H9 (cell line): ENCODE measurements around the gene CDHR2. TPM values are rescaled to one million over a fixed set of nuclear protein-coding genes. Genes with fewer than 3 reads are reported as not detected.

ENCODE experiments used
- DNase-seq: peaks from one replicate; pipeline ENCODE4 v3.0.0-alpha.2; 2017
- H2AFZ ChIP-seq: one replicate; pipeline ENCODE4 v1.6.1; 2013; ENCODE audit warnings: mild to moderate bottlenecking, low read length, control low read depth, moderate library complexity
- H2AK5ac ChIP-seq: 2 replicates; pipeline ENCODE4 v1.6.1; 2013; ENCODE audit warnings: low read length, control low read depth, mixed read lengths; ENCODE audit not compliant: insufficient read length
- H2BK120ac ChIP-seq: one replicate; pipeline ENCODE4 v1.6.1; 2013; ENCODE audit warnings: low read depth, mild to moderate bottlenecking, low read length, control low read depth, inconsistent platforms; ENCODE audit not compliant: poor library complexity, severe bottlenecking
- H2BK12ac ChIP-seq: 2 replicates; pipeline ENCODE4 v1.6.1; 2013; ENCODE audit warnings: low read length, control low read depth, mixed read lengths, low read depth; ENCODE audit not compliant: insufficient read length
- H2BK15ac ChIP-seq: 2 replicates; pipeline ENCODE4 v1.6.1; 2013; ENCODE audit warnings: low read depth, low read length, control low read depth
- H2BK20ac ChIP-seq: one replicate; pipeline ENCODE4 v1.6.1; 2013; ENCODE audit warnings: low read depth, mild to moderate bottlenecking, low read length, control low read depth, inconsistent platforms; ENCODE audit not compliant: poor library complexity, severe bottlenecking
- H2BK5ac ChIP-seq: 2 replicates; pipeline ENCODE4 v1.6.1; 2013; ENCODE audit warnings: low read length, control low read depth, mixed read lengths; ENCODE audit not compliant: insufficient read length
- H3K14ac ChIP-seq: 2 replicates; pipeline ENCODE4 v1.6.1; 2013; ENCODE audit warnings: low read length, control low read depth; ENCODE audit not compliant: insufficient read depth
- H3K18ac ChIP-seq: 2 replicates; pipeline ENCODE4 v1.6.1; 2013; ENCODE audit warnings: low read depth, mild to moderate bottlenecking, mixed read lengths, low read length, control low read depth; ENCODE audit not compliant: insufficient read length
- H3K23ac ChIP-seq: 2 replicates; pipeline ENCODE4 v1.6.1; 2013; ENCODE audit warnings: low read length, control low read depth, mixed read lengths, low read depth; ENCODE audit not compliant: insufficient read length
- H3K23me2 ChIP-seq: 2 replicates; pipeline ENCODE4 v1.6.1; 2013; ENCODE audit warnings: low read depth, mild to moderate bottlenecking, mixed read lengths, low read length, control low read depth; ENCODE audit not compliant: insufficient read length, poor library complexity, severe bottlenecking
- H3K27ac ChIP-seq: 2 replicates; pipeline ENCODE4 v1.5.1; 2013; ENCODE audit warnings: low read length, control low read depth, mixed read lengths, low read depth; ENCODE audit not compliant: insufficient read length
- H3K27me3 ChIP-seq: 2 replicates; pipeline ENCODE4 v1.6.1; 2013; ENCODE audit warnings: low read length, control low read depth, inconsistent platforms; ENCODE audit not compliant: insufficient read depth
- H3K4ac ChIP-seq: 2 replicates; pipeline ENCODE4 v1.6.1; 2013; ENCODE audit warnings: low read depth, mild to moderate bottlenecking, control low read depth, inconsistent platforms, low read length, moderate library complexity
- H3K4me1 ChIP-seq: 2 replicates; pipeline ENCODE4 v1.6.1; 2013; ENCODE audit warnings: low read length, control low read depth, inconsistent platforms; ENCODE audit not compliant: insufficient read depth
- H3K4me2 ChIP-seq: 2 replicates; pipeline ENCODE4 v1.6.1; 2013; ENCODE audit warnings: low read length, control low read depth, mixed read lengths; ENCODE audit not compliant: insufficient read length, insufficient read depth
- H3K56ac ChIP-seq: 2 replicates; pipeline ENCODE4 v1.6.1; 2013; ENCODE audit warnings: low read depth, mild to moderate bottlenecking, mixed read lengths, low read length, control low read depth; ENCODE audit not compliant: insufficient read length
- H3K79me1 ChIP-seq: 2 replicates; pipeline ENCODE4 v1.6.1; 2013; ENCODE audit warnings: low read depth, mild to moderate bottlenecking, moderate library complexity, low read length, control low read depth, inconsistent platforms; ENCODE audit not compliant: insufficient read depth, poor library complexity, severe bottlenecking
- H3K79me2 ChIP-seq: 2 replicates; pipeline ENCODE4 v1.6.1; 2013; ENCODE audit warnings: low read length, control low read depth, inconsistent platforms; ENCODE audit not compliant: insufficient read depth
- H3K9ac ChIP-seq: 2 replicates; pipeline ENCODE4 v1.6.1; 2013; ENCODE audit warnings: low read length, control low read depth, mixed read lengths; ENCODE audit not compliant: insufficient read length; ENCODE audit errors: extremely low read depth
- H3K9me3 ChIP-seq: one replicate; pipeline ENCODE4 v1.6.1; 2013; ENCODE audit warnings: low read depth, low read length, inconsistent platforms; ENCODE audit not compliant: control insufficient read depth
- H3T11ph ChIP-seq: one replicate; pipeline ENCODE4 v1.6.1; 2013; ENCODE audit warnings: mild to moderate bottlenecking, low read length, control low read depth, inconsistent platforms
- H4K20me1 ChIP-seq: one replicate; pipeline ENCODE4 v1.6.1; 2013; ENCODE audit not compliant: control insufficient read depth, insufficient read length, insufficient read depth
- H4K5ac ChIP-seq: 2 replicates; pipeline ENCODE4 v1.6.1; 2013; ENCODE audit warnings: low read depth, mild to moderate bottlenecking, mixed read lengths, low read length, control low read depth; ENCODE audit not compliant: insufficient read length
- H4K8ac ChIP-seq: replicated peaks from 2 replicates; pipeline ENCODE4 v1.6.1; 2013; ENCODE audit warnings: low read length, control low read depth, mixed read lengths, low read depth; ENCODE audit not compliant: insufficient read length
- H4K91ac ChIP-seq: 2 replicates; pipeline ENCODE4 v1.6.1; 2013; ENCODE audit warnings: low read depth, mild to moderate bottlenecking, moderate library complexity, mixed read lengths, low read length, control low read depth; ENCODE audit not compliant: insufficient read length
- H3K27ac Mint-ChIP-seq, 3 experiments: 2 replicates in 2 of 3; 3 replicates in 1 of 3; pipeline ENCODE4 v1.8.0; 2020 to 2021; ENCODE audit warnings: mixed read lengths in 3 of 3, mild to moderate bottlenecking in 1 of 3, moderate library complexity in 1 of 3
- H3K27me3 Mint-ChIP-seq: 2 replicates; pipeline ENCODE4 v1.8.0; 2021; ENCODE audit warnings: low read depth, mild to moderate bottlenecking, moderate library complexity, mixed read lengths
- H3K36me3 Mint-ChIP-seq, 3 experiments: 2 replicates in 2 of 3; 3 replicates in 1 of 3; pipeline ENCODE4 v1.8.0; 2020 to 2021; ENCODE audit warnings: low read depth in 3 of 3, mixed read lengths in 3 of 3; ENCODE audit not compliant: insufficient read depth in 1 of 3
- H3K4me1 Mint-ChIP-seq, 2 experiments: 2 replicates each; pipeline ENCODE4 v1.8.0; 2020; ENCODE audit warnings: mixed read lengths in 2 of 2
- H3K4me3 Mint-ChIP-seq, 2 experiments: 2 replicates in 1 of 2; 3 replicates in 1 of 2; pipeline ENCODE4 v1.8.0; 2020 to 2021; ENCODE audit warnings: mild to moderate bottlenecking in 2 of 2, mixed read lengths in 2 of 2, moderate library complexity in 1 of 2
- H3K9me3 Mint-ChIP-seq, 2 experiments: 2 replicates in 1 of 2; 3 replicates in 1 of 2; pipeline ENCODE4 v1.8.0; 2020; ENCODE audit warnings: mild to moderate bottlenecking in 2 of 2, mixed read lengths in 2 of 2, moderate library complexity in 1 of 2
- WGBS: extraction: QIAGEN DNeasy Blood & Tissue Kit; methylation state at CpG from one replicate; pipeline ENCODE4 v1.1.7; 2013; ENCODE audit warnings: missing lambda C conversion rate, low lambda C conversion rate, mixed read lengths; ENCODE audit not compliant: insufficient read length; ENCODE audit errors: extremely low coverage; 5-methylcytosine and 5-hydroxymethylcytosine counted together
- total RNA-seq: library from RNA; stranded (reverse); gene quantifications from 2 replicates; pipeline ENCODE4 v1.2.1, GENCODE V29; 2021
- TF ChIP-seq, protein P1 (sequence below): fragments of 200-600 bp; sonication (generic); conservative IDR thresholded peaks from 3 replicates; pipeline ENCODE4 v1.8.0; 2021; ENCODE audit warnings: antibody characterized with exemption, mild to moderate bottlenecking

The CDHR2 gene
- total RNA-seq, 1 experiment from 2014 or later, result 0.90 TPM

DNA sequence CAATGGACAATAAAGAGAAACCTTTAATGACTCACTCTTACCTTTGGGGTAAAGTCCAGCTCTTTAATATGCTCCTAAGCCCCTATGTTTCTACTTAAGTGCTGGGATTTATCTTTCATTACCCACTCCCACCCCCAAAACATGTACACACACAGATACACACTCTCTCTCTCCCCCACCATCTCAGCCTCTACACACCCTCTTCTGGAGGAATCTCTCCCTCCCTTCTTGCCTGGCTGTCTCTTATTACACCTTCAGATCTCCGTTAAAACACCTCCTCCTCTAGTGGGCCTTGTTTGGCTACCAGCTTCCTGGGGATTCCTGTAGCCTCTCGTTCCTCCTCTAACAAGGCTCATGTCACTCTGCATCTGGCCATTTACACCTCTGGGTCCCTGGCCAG lies 53.9 kb downstream of the CDHR2 start:
- TF ChIP-seq, protein P1, sequence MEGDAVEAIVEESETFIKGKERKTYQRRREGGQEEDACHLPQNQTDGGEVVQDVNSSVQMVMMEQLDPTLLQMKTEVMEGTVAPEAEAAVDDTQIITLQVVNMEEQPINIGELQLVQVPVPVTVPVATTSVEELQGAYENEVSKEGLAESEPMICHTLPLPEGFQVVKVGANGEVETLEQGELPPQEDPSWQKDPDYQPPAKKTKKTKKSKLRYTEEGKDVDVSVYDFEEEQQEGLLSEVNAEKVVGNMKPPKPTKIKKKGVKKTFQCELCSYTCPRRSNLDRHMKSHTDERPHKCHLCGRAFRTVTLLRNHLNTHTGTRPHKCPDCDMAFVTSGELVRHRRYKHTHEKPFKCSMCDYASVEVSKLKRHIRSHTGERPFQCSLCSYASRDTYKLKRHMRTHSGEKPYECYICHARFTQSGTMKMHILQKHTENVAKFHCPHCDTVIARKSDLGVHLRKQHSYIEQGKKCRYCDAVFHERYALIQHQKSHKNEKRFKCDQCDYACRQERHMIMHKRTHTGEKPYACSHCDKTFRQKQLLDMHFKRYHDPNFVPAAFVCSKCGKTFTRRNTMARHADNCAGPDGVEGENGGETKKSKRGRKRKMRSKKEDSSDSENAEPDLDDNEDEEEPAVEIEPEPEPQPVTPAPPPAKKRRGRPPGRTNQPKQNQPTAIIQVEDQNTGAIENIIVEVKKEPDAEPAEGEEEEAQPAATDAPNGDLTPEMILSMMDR, result no peak
- no peak overlapping the region for H3K9ac ChIP-seq
- no peak overlapping the region for H3K14ac ChIP-seq
- H4K5ac ChIP-seq, result no peak overlapping the region
- H2BK12ac ChIP-seq, result no peak overlapping the region
- H3K23me2 ChIP-seq, result no peaks in the 10 kb centered on the region
- peak overlapping the region in 1 of 3 experiments; percentile 59; a peak in 2 of 7 replicates for H3K27ac Mint-ChIP-seq
- peaks cover 18 to 27% of the 10 kb centered on the region in 2 experiments for H3K4me1 Mint-ChIP-seq
- H2BK15ac ChIP-seq, result no peak overlapping the region
- H3K4me3 Mint-ChIP-seq, result no peak overlapping the region
- H3T11ph ChIP-seq, result no peak overlapping the region
- no peak overlapping the region for H3K56ac ChIP-seq
- H2BK5ac ChIP-seq, result no peak overlapping the region
- H3K27ac ChIP-seq, result no peak overlapping the region
- no peak overlapping the region for H2BK120ac ChIP-seq
- H3K23ac ChIP-seq, result no peak overlapping the region
- H3K4ac ChIP-seq, result no peak overlapping the region
- H3K4me1 ChIP-seq, result no peaks in the 10 kb centered on the region
- H3K79me2 ChIP-seq, result no peaks in the 10 kb centered on the region
- H3K79me1 ChIP-seq, result no peaks in the 10 kb centered on the region
- peaks cover 4 to 12% (median 6%) of the 10 kb centered on the region in 3 experiments; a peak in 6 of 7 replicates for H3K36me3 Mint-ChIP-seq
- no peak overlapping the region for H2BK20ac ChIP-seq
- no peak overlapping the region for H3K18ac ChIP-seq
- H3K27me3 ChIP-seq, result no peaks in the 10 kb centered on the region
- no peak for DNase-seq
- no peak overlapping the region for H2AK5ac ChIP-seq
- no CpG with 5 or more reads among the region's 2 CpGs for WGBS
- no peak overlapping the region for H4K91ac ChIP-seq
- H2AFZ ChIP-seq, result no peak overlapping the region
- no peak overlapping the region for H4K8ac ChIP-seq
- H3K4me2 ChIP-seq, result no peak overlapping the region
- H3K27me3 Mint-ChIP-seq, result peaks cover 3% of the 10 kb centered on the region
- H3K9me3 ChIP-seq, result no peaks in the 10 kb centered on the region
- H4K20me1 ChIP-seq, result no peaks in the 10 kb centered on the region
- H3K9me3 Mint-ChIP-seq, result no peaks in the 10 kb centered on the region
